Osteoblast (primary cell): Measurements from ENCODE around the gene PIBF1. TPM values are rescaled to one million over a fixed set of nuclear protein-coding genes. Genes with fewer than 3 reads are reported as not detected.

ENCODE experiments used
- DNase-seq: peaks from one replicate; pipeline ENCODE4 v3.0.0; 2011; ENCODE audit warnings: low spot score, mixed read lengths; ENCODE audit not compliant: insufficient read length; ENCODE audit errors: missing footprints
- H2AFZ ChIP-seq: 2 replicates; pipeline ENCODE4 v1.6.0; 2011; ENCODE audit warnings: mild to moderate bottlenecking, low read length
- H3K27ac ChIP-seq: 2 replicates; pipeline ENCODE4 v1.5.1; 2011; ENCODE audit warnings: mild to moderate bottlenecking, low read depth, low read length, moderate library complexity
- H3K27me3 ChIP-seq: 2 replicates; pipeline ENCODE4 v1.6.0; 2012; ENCODE audit warnings: mild to moderate bottlenecking, control low read depth, inconsistent platforms, low read length, moderate library complexity; ENCODE audit not compliant: insufficient read depth
- H3K36me3 ChIP-seq: 2 replicates; pipeline ENCODE4 v1.5.1; 2011; ENCODE audit warnings: mild to moderate bottlenecking, low read length, control low read depth, moderate library complexity; ENCODE audit not compliant: insufficient read depth
- H3K4me1 ChIP-seq: 2 replicates; pipeline ENCODE4 v1.5.1; 2011; ENCODE audit warnings: mild to moderate bottlenecking, low read length, control low read depth, moderate library complexity; ENCODE audit not compliant: insufficient read depth
- H3K4me2 ChIP-seq: 2 replicates; pipeline ENCODE4 v1.6.0; 2011; ENCODE audit warnings: mild to moderate bottlenecking, low read length; ENCODE audit not compliant: insufficient read depth
- H3K4me3 ChIP-seq: fragments of 200-600 bp; sonication (generic); 3 replicates; pipeline ENCODE4 v1.5.1; 2012; ENCODE audit warnings: mild to moderate bottlenecking, low read length, inconsistent platforms; ENCODE audit not compliant: insufficient read depth
- H3K79me2 ChIP-seq: 2 replicates; pipeline ENCODE4 v1.6.0; 2012; ENCODE audit warnings: mild to moderate bottlenecking, low read length, control low read depth, inconsistent platforms; ENCODE audit not compliant: insufficient read depth
- H3K9me3 ChIP-seq: 2 replicates; pipeline ENCODE4 v1.5.1; 2011; ENCODE audit warnings: low read depth, low read length, control low read depth
- H4K20me1 ChIP-seq: 2 replicates; pipeline ENCODE4 v1.6.0; 2012; ENCODE audit warnings: mild to moderate bottlenecking, low read length, control low read depth; ENCODE audit not compliant: insufficient read depth
- CTCF ChIP-seq: IDR thresholded peaks from 2 replicates; pipeline ENCODE4 v1.5.1; 2011; ENCODE audit warnings: mild to moderate bottlenecking, low read depth, low read length, moderate library complexity; ENCODE audit errors: extremely low read depth
- total RNA-seq: library from RNA; depleted of rRNA; stranded (reverse); fragments of >200 nt; gene quantifications from 2 replicates; pipeline ENCODE4 v1.2.3, GENCODE V29; 2012

PIBF1 gene
- total RNA-seq, 1 donor: 19.9 TPM

- H3K79me2 ChIP-seq: no peaks in the 10 kb centered on the region
- H2AFZ ChIP-seq: no peak overlapping the region
- H3K4me3 ChIP-seq: no peak overlapping the region
- H3K4me1 ChIP-seq: peaks cover 12% of the 10 kb centered on the region
- H3K27ac ChIP-seq: no peak overlapping the region
- no peaks in the 10 kb centered on the region for H3K9me3 ChIP-seq
- no peak for DNase-seq
- H4K20me1 ChIP-seq: no peaks in the 10 kb centered on the region
- no peak for TF ChIP-seq CTCF
- peaks cover 9% of the 10 kb centered on the region for H3K27me3 ChIP-seq
- no peak overlapping the region for H3K4me2 ChIP-seq
- no peaks in the 10 kb centered on the region for H3K36me3 ChIP-seq
Observed at GRCh38 chr13:73054712-73055111, 272.8 kb downstream of the PIBF1 start.

- H3K79me2 ChIP-seq: no peaks in the 10 kb centered on the region
- H2AFZ ChIP-seq: no peak overlapping the region
- peak overlapping the region; percentile 32 for H3K4me2 ChIP-seq
- no peak for TF ChIP-seq CTCF
- no peaks in the 10 kb centered on the region for H4K20me1 ChIP-seq
- no peaks in the 10 kb centered on the region for H3K9me3 ChIP-seq
- peaks cover 19% of the 10 kb centered on the region for H3K4me1 ChIP-seq
- DNase-seq: peak; percentile 87
- no peak overlapping the region for H3K27ac ChIP-seq
- no peak overlapping the region for H3K4me3 ChIP-seq
- peaks cover 9% of the 10 kb centered on the region for H3K27me3 ChIP-seq
- no peaks in the 10 kb centered on the region for H3K36me3 ChIP-seq
Observed at GRCh38 chr13:73055813-73056564, 274.1 kb downstream of the PIBF1 start.

DNA sequence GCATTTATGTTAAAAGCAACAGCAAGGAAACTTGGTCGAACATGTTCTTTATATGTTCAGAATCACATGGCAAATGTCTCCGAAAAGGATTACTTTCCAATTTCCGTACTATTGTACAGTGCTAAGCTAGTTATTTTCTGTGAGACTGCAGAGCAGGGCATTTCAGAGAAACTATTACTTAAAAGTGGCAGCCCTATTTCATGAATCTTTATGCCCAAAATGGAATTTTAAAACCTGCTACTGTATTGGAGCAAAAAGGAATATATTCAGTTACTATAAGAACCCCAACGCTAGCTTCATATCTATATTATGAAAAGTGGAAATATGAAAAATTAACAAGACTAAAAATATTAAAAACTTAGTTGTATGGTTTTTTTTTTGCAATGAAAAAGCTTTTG, 274.6 kb downstream of the PIBF1 start:
- Histone ChIP-seq H3K36me3 (no peaks in the 10 kb centered on the region), H3K4me3 (no peak overlapping the region), H2AFZ (no peak overlapping the region), H3K4me1 (peaks cover 21% of the 10 kb centered on the region), H3K4me2 (no peak overlapping the region), H3K79me2 (no peaks in the 10 kb centered on the region), H3K27me3 (peaks cover 9% of the 10 kb centered on the region), H3K27ac (no peak overlapping the region), H4K20me1 (no peaks in the 10 kb centered on the region), H3K9me3 (no peaks in the 10 kb centered on the region)
- no peak for TF ChIP-seq CTCF
- DNase-seq: no peak

- H3K27ac ChIP-seq: no peak overlapping the region
- H3K9me3 ChIP-seq: no peaks in the 10 kb centered on the region
- peaks cover 21% of the 10 kb centered on the region for H3K4me1 ChIP-seq
- no peaks in the 10 kb centered on the region for H3K79me2 ChIP-seq
- no peak overlapping the region for H2AFZ ChIP-seq
- H4K20me1 ChIP-seq: no peaks in the 10 kb centered on the region
- no peak for TF ChIP-seq CTCF
- H3K36me3 ChIP-seq: no peaks in the 10 kb centered on the region
- H3K4me2 ChIP-seq: no peak overlapping the region
- H3K27me3 ChIP-seq: peaks cover 9% of the 10 kb centered on the region
- DNase-seq: peak; percentile 50
- H3K4me3 ChIP-seq: no peak overlapping the region
Observed at GRCh38 chr13:73057284-73058063, 275.5 kb downstream of the PIBF1 start.
